Measurements from ENCODE around the gene ZNF536.

DNA sequence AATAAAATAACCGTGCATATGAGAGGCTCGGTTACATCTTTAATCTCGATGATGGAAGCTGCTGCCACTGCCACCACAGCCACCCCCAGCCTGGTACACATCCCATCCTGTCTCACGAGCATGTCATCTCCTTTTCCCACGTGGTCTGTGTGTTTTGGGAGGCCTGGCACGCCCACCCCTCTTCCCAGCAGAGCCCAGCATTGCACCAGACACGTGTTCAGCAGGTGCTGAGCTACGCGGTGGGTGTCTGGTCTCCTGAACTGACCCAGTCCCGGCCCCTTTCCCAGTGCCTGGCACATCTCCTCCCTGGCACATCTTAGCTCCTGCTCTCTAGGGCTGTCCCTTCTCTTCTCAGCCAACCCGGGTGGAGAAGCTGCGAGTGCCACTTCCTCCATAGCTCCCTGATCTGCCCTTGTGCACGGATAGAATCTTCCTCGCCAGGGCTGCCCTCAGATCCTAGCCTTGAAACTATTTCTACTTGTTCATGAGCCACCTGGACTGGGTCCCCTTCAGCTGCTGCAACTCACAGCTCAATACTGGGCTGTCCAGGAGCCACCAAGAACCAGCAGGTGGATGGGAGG is 36.8 kb upstream of the ZNF536 start:
- TF ChIP-seq, protein P1, sequence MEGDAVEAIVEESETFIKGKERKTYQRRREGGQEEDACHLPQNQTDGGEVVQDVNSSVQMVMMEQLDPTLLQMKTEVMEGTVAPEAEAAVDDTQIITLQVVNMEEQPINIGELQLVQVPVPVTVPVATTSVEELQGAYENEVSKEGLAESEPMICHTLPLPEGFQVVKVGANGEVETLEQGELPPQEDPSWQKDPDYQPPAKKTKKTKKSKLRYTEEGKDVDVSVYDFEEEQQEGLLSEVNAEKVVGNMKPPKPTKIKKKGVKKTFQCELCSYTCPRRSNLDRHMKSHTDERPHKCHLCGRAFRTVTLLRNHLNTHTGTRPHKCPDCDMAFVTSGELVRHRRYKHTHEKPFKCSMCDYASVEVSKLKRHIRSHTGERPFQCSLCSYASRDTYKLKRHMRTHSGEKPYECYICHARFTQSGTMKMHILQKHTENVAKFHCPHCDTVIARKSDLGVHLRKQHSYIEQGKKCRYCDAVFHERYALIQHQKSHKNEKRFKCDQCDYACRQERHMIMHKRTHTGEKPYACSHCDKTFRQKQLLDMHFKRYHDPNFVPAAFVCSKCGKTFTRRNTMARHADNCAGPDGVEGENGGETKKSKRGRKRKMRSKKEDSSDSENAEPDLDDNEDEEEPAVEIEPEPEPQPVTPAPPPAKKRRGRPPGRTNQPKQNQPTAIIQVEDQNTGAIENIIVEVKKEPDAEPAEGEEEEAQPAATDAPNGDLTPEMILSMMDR (IDR thresholded peaks at IDR 0.05): no peak
- no peak for TF ChIP-seq POLR2A (IDR thresholded peaks at IDR 0.05)
